Astrocyte of the spinal cord (primary cell): ENCODE data around the gene MTAP.

Experiments
- DNase-seq: peaks from one replicate; pipeline ENCODE4 v3.0.0; 2011; ENCODE audit warnings: low read depth, low spot score
- H3K4me3 ChIP-seq: 2 replicates; pipeline ENCODE4 v1.5.1; 2011; ENCODE audit warnings: low read depth, mild to moderate bottlenecking, low read length, moderate library complexity
- CTCF ChIP-seq: IDR thresholded peaks from 2 replicates; pipeline ENCODE4 v1.5.1; 2012; ENCODE audit warnings: low read depth, mild to moderate bottlenecking, low read length, inconsistent platforms
- in situ Hi-C: cut with HindIII; loops from 2 replicates; pipeline ENCODE4 v1.10.0; 2017; ENCODE audit warnings: low sequenced_read_pairs

The MTAP gene

GRCh38 chr9:21970800-21971640 is 168.6 kb downstream of the MTAP start:
- no peak for TF ChIP-seq CTCF
- peak; percentile 38 for DNase-seq
- H3K4me3 ChIP-seq, result no peak overlapping the region
- in situ Hi-C loops, result no loop called here

GRCh38 chr9:21972361-21972760 is 169.9 kb downstream of the MTAP start:
- in situ Hi-C loops, result no loop called here
- DNase-seq, result no peak
- H3K4me3 ChIP-seq, result no peak overlapping the region
- TF ChIP-seq CTCF, result no peak

- peak; percentile 27 for DNase-seq
- in situ Hi-C loops, result no loop called here
- TF ChIP-seq CTCF, result no peak
- peak overlapping the region; percentile 57 for H3K4me3 ChIP-seq
Observed at GRCh38 chr9:21974343-21974721, 171.9 kb downstream of the MTAP start.

- in situ Hi-C loops, result no loop called here
- TF ChIP-seq CTCF, result no peak
- DNase-seq, result peak; percentile 76
- H3K4me3 ChIP-seq, result peak overlapping the region; percentile 57
Observed at GRCh38 chr9:21974722-21975409, 172.4 kb downstream of the MTAP start.

GRCh38 chr9:21976334-21976875 is 174.0 kb downstream of the MTAP start:
- in situ Hi-C loops, result no loop called here
- no peak overlapping the region for H3K4me3 ChIP-seq
- TF ChIP-seq CTCF, result no peak
- DNase-seq, result no peak

GRCh38 chr9:21982391-21982790 is 180.0 kb downstream of the MTAP start:
- in situ Hi-C loops, result no loop called here
- TF ChIP-seq CTCF, result no peak
- no peak for DNase-seq
- no peak overlapping the region for H3K4me3 ChIP-seq
